Measurements from ENCODE around the gene TECTB.

TECTB gene

GRCh38 chr10:112336556-112337201 is 53.5 kb downstream of the TECTB start:
- no peak overlapping the region for H3K27ac ChIP-seq

GRCh38 chr10:112338957-112339356 is 55.8 kb downstream of the TECTB start:
- no peak overlapping the region for H3K27ac ChIP-seq
- no peak for TF ChIP-seq ZFX (IDR thresholded peaks at IDR 0.05)
- TF ChIP-seq CTCF (conservative IDR thresholded peaks at IDR 0.05) = no peak

More at GRCh38 chr10:112336556-112337201, 53.5 kb downstream of the TECTB start:
- TF ChIP-seq ZFX (IDR thresholded peaks at IDR 0.05) (no peak), CTCF (conservative IDR thresholded peaks at IDR 0.05) (no peak)

GRCh38 chr10:112340601-112341000 is 57.4 kb downstream of the TECTB start:
- TF ChIP-seq ZFX (IDR thresholded peaks at IDR 0.05) (no peak), CTCF (conservative IDR thresholded peaks at IDR 0.05) (no peak)
- no peak overlapping the region for H3K27ac ChIP-seq

- TF ChIP-seq CTCF (conservative IDR thresholded peaks at IDR 0.05) = no peak
- no peak for TF ChIP-seq ZFX (IDR thresholded peaks at IDR 0.05)
Measured at GRCh38 chr10:112343056-112343806, 60.0 kb downstream of the TECTB start.

GRCh38 chr10:112344261-112344660 is 61.1 kb downstream of the TECTB start:
- H3K27ac ChIP-seq = no peak overlapping the region
- no peak for TF ChIP-seq CTCF (conservative IDR thresholded peaks at IDR 0.05)
- no peak for TF ChIP-seq ZFX (IDR thresholded peaks at IDR 0.05)

More at GRCh38 chr10:112343056-112343806, 60.0 kb downstream of the TECTB start:
- H3K27ac ChIP-seq = no peak overlapping the region

- no peak overlapping the region for H3K27ac ChIP-seq
- TF ChIP-seq ZFX (IDR thresholded peaks at IDR 0.05) = no peak
- no peak for TF ChIP-seq CTCF (conservative IDR thresholded peaks at IDR 0.05)
Measured at GRCh38 chr10:112345202-112345601, 62.0 kb downstream of the TECTB start.

- TF ChIP-seq ZFX (IDR thresholded peaks at IDR 0.05) (no peak), CTCF (conservative IDR thresholded peaks at IDR 0.05) (no peak)
- no peak overlapping the region for H3K27ac ChIP-seq
Measured at GRCh38 chr10:112345743-112346142, 62.5 kb downstream of the TECTB start.

Measured in C4-2B (cell line).